Stimulated activated CD4-positive, alpha-beta T cell treated with anti-CD3 and anti-CD28 coated beads, TNF-alpha, amount 100 ng/mL, for 1 hour (primary cell): ENCODE data around the gene C14orf180.

ENCODE experiments used
- DNase-seq, 3 donors: peaks; one replicate each; pipeline ENCODE4 v3.0.0-alpha.2; 2020; ENCODE audit warnings: low read depth in 3 of 3, low spot score in 1 of 3

Gene C14orf180

DNA sequence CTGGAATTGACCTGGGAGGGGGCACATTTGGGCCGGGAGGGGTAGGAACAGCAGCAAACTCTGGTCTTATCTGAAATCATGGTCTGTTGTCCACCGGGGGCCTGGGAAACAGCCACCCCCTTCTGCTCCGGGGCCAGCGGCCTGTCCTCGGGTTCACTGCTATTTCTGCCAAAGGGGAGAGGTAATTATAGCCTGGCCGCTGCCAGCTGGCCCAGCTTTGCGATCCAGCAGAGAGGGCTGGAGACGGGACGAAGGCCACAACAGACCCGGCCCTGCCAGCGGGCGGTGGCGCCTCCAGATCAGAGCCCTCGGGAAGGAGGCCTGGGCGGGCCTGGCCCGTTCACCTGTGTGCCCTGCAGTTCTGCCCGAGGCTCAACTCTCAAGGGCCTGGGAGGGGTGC, at the start of gene C14orf180:
Gene C14orf180, plus strand, starts transcription at position 258 of the 400 bp plus-strand sequence. CDS start 6,667 bp downstream, outside the sequence.
- no peak for DNase-seq

DNA sequence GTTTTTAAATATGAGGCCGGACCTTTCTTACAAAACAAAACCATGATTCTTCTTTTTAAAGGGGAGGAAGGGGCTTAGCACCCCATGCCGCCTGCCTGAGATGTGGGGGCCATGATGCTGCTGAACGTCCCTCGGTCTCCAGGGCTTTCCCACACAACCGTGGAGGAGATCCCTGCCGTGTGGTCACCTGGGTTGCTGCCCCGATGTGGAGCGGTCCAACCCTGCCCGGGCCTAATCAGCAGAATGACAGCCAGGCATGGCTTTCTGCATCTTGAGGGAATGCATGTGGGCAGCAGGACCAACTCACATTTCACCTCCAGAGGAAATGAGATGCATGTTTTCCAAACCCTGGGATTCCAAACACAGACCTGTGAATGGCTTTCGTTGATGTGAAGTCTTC, 48.9 kb upstream of the C14orf180 start:
- DNase-seq: no peak

DNA sequence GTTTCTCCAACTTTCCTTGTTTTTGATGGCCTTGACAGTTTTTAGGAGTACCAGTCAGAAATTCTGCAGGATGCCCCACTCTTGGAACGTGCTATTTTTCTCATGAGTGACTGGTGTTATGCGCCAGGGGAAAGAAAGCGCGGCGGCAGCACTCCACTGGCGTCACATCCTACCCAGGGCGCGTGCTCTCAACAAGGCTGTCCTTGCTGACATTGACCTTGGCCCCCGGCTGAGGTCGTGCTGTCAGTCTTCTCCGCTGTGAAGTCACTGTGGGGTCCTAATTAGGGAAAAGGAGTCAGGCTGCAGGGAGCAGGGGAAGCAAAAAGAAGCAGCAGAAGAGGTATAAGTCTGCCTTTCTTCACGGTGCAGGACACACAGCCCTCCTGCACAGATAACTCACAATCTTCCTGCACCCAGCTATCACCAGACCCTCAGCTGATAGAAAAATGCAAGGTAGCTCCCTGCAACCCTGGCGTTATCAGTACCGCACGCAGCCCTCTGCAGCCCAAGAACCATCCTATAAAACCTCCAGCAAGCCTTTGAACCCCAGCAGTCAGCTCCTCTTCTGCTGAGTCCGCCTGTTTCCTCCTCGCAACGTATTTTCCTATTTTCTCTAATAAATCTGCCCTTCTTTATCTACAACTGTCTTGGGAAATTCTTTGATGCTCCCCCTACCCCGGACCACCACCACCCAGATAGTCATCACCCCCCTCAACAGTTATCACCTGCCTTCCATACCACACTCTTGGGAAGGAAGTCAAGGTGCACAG, 48.0 kb upstream of the C14orf180 start:
- no peak for DNase-seq

DNA sequence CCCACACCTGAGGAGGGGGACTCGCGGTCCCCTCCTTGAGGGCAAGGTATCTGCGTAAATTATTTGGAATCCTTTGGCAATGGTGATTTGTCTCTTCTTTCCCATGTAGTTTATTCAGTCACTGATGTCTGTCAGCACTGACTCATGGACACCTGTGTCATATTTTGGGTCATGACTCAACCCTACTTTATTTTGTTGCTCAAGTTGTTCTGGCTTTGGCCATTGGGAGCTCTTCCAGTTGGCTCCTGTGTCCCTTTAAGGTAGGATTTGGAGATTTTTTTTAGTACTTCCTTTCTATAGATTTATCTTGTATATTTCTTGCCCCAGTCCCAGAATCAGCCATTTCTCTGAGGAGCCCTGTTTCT, 47.4 kb upstream of the C14orf180 start:
- DNase-seq: no peak

DNA sequence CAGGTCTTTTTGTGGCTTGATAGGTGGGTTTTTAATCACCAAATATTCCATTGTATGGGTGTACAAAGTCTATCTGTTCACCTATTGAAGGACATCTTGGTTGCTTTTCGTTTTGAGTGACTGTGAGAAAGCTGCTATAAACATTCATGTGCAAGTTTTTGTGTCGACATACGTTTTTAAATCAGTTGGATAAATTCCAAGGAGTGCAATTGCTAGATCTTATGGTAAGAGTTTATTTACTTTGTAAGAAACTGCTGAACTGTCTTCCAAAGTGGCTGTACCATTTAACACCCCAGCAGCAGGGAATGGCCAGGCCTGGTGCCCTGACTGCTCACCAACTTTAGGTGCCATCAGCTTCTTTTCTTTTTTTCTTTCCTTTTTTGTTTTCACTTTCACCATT, 45.5 kb upstream of the C14orf180 start:
- no peak for DNase-seq

DNA sequence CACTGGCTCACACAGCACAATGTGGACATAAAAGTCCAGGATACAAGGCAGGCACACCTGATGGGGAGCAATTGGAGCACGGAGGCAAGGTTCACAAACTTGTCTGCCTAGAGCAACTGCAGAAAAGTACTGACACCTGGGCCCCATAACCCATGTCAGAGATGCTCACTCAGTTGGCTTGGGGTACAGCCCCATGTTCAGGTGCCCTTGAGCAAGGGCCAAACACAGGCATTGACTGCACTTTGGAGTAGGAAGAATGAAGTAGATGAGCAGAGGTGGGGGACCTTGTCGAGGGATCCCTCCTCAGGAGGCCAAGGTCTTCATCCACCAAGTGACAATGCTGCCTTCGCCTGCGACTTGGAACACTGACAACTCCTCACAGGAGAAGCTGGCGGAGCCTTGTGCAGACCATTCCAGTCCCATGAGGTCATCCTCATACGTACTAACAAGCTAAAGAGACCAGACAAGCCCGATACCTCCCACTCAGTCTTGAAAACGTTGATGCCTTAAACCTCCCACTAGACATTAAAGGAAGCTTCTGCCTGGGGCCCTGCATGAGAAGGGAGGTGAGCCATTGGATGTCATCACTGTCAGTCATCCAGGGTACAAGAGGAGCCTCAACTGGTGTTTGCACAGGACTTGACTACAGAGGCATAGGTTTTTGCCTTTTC, 42.5 kb upstream of the C14orf180 start:
- no peak for DNase-seq

DNA sequence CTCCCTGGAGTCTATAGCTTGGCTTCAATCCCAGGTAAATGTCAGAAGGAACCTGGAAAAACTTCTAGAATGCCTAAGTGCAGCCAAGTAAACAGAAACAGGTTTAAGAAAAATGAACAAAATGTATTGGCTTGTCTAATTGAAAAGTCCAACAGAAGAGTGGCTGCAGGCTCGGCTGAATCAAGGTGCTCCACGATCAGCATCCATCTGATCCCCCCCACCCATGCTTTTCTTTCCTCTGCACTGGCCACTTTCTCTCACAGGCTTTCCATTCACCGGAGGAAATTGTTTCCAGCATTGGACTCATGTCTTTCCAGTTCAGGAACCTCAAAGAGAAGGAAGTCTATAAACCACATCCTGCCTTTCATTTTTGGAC, 42.0 kb upstream of the C14orf180 start:
- DNase-seq: no peak

DNA sequence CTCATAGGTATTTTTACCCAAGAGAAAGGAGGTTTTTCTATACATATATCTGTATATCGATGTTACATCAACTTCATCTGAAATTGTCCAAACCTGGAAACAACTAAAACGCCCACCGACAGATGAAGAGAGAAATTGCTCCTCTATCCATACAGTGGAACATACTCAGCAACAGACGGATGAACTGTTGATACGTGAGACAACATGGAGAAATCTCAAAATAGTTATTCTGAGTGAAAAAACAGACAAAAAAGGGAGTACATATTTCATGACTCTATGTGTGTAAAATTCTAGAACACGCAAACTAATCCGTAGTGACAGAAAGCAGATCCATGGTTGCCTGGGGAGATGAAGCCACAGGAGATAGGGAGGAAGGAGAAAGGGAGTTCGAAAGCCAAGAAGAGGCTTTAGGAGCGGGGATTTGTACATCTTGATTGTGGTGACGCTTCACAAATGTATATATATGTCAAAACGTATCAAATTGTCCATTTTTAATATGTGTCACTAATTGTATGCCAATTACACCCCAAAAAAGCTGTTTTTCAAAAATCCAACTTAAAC, 37.6 kb upstream of the C14orf180 start:
- DNase-seq: no peak

DNA sequence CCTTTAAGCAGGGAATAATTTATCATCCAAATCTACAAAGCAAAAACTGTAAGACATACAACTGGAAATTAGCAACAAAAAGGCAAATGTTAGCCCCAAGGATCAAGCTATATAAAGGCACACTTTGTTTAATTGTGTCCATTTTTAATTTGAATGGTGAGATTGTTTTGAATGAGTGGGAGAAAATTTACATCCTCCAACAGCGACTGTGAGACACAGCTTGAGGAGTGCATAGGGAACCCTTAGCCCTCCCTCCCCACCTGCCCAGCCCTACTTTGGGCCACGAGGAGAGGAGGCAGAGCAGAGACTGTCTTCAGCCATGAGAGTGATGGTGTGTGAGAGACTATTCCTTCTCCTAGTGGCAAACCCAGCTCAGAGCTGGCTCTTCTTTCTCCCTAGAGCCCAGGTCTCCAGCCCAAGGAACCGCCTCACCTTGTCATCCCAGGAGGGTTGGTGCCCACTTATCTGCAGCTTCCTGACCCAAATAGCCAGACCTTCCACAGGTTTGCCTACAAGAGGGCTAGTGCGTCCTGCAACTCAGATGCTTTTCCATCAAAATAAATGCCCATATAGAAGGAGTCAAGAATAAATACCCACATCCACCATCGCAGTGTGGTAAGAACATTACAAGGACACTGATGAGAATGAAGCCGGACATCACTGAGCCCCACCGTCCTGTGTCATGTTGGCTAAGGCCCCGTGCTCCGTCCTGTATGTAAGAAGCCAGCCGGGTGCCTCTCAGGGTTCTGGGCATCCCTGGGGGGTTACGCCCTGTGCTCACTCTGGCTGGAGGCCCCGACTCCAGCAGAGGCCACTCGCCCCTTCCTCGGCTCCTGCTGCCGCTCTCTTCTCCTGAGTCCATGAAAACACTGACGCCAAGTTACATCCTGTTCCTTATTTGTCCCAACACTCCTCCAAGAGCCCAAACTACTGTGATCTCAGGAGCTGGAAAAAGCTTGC, 36.4 kb upstream of the C14orf180 start:
- DNase-seq: no peak

DNA sequence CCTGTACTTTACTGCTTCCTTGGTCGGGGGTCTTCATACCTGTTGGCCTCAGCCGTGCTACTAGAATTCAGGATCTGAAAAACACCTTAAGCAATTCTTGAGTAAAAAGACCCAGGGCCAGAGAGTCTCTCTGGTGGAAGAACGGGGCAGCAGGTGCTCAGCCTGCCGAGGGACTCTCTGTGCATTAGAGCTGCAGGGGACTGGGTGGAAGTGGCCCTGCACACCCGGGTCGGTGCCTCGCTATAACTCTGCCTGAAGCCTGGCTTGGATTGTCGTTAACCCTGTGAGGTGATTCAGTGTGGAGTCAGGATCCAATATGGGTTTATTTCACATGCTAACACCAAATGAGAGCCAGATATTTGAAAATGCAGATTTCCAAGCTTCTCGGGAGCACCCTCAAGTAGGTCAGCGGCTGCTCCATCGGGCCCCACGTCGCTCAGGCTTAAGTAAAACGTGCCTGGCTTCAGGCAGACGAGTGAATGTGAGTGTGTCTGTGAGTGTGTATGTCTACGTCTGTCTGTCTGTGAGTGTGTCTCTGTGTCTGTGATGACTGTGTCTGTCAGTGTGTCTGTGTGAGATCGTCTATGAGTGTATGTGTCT, 35.1 kb upstream of the C14orf180 start:
- no peak for DNase-seq

DNA sequence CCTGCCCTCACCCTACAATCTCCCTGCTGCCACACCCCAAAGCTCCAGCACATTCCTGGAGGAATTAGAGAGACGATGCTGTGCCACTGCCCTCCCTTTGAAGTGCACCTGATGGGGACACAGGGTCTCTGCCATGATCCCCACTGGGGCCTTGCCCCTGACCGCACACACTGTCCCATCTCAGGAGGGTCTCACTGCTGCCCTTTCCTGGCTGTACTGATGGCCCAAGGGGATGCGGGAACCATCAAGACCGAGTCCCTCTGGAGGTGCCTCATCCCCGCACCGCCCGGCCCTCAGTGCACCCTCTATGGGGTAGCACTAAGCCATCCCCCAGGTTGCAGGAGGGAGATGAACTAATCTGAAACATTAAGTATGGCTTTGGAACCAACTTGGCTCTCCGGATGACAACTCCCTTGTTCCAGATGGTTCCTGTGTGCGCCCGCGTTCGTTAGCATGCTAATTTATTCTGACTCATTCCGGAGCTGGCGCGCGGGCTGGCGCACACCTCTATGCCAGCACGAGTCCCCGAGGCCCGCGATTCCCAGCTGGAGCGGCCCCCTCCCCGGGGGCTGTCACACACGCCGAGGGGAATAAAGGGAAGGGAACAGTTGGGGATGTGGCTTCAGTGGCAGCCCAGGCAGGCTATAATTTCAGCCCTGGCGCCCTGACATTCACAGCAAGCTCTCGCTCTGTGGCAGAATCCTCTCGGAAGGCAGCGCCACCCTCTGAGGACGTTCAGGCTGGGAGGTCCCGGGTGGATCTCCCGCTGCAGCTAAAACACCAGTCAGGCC, 34.2 kb upstream of the C14orf180 start:
- no peak for DNase-seq

DNA sequence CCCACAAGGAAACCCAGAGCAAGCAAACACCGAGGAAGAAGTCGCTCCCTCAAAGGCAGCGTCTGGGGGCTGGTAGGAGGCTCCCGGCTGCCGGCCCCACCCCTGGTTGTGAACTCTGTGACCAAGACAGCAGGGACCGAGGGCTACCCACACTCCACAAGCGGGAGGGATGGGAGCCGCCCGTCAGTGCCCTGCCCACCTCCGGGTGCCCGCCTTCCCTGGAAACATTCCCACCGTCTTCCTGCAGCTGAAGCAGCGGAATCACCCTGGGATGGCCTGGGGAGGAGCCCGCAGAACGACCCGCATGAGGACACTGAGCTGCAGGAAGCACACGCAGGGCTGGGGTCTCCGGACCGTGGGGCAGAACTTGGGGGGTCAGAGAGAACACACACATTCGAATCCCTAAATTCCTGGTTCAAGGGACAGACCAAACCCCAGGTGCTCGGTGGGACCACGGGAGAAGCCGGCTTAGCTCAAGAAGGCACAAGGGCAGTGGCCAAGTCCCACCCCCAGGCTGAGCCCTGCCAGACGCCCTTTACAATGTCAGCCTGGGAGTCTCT, 33.5 kb upstream of the C14orf180 start:
- DNase-seq: no peak

DNA sequence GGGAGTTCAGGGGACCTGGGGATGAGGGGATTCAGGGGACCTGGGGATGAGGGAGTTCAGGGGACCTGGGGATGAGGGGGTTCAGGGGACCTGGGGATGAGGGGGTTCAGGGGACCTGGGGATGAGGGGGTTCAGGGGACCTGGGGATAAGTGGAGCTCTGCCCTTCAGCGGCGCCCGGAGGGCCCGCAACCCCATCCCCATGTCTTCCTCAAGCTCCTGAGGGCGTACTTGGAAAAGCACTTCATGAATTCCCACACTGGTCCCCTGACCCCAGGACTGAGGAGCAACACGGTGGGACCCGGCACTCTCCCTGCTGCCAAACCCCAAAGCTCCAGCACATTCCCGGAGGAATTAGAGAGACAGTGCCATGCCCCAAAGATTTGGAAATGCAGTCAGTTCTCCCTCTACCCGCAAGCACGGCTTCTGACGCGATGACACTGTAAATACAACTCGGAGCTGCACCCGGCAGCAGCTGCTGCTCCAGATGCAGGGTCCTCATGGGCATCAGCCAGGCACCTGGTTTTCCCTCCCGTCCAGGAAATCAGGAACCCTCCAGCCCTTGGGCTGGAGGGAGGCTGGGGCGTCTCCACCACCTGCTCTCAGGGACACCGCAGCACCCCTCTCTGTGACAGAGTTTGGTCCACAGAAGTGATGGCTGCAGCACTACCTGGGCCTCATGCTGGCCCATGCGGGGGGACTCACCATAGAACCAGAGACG, 32.8 kb upstream of the C14orf180 start:
- DNase-seq: no peak

DNA sequence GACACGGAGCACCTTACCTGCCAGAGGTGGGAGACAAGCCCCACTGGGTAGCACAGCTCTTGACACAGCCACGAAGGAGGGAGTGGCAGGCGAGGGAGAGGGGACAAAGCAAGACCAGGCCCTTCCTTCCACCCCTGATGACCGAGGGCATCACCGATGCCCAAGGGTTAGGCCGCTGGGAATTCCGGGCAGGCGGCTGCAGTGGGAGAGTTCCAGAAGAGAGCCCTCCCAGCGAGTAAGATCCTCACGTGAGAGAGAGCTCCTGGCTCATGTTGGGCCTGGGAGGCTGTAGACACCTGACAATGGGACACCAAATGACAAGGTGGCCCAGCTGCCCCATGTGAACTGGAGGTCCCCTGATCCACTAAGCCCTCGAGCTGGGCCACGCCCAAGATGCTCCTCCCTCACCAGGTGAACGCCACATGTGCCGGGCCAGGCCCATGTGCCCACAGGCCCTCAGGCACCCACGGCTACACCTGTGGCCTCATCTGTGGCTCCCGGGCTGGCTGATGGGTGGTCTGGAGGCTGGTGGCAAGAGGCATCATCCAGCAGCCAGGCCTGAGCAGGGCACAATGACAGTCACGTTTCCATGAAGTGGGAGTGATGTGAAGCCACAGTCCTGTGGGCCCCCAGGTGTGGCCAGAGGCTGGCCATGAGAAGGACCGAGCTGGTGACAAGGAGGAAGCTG, 32.1 kb upstream of the C14orf180 start:
- DNase-seq: no peak

DNA sequence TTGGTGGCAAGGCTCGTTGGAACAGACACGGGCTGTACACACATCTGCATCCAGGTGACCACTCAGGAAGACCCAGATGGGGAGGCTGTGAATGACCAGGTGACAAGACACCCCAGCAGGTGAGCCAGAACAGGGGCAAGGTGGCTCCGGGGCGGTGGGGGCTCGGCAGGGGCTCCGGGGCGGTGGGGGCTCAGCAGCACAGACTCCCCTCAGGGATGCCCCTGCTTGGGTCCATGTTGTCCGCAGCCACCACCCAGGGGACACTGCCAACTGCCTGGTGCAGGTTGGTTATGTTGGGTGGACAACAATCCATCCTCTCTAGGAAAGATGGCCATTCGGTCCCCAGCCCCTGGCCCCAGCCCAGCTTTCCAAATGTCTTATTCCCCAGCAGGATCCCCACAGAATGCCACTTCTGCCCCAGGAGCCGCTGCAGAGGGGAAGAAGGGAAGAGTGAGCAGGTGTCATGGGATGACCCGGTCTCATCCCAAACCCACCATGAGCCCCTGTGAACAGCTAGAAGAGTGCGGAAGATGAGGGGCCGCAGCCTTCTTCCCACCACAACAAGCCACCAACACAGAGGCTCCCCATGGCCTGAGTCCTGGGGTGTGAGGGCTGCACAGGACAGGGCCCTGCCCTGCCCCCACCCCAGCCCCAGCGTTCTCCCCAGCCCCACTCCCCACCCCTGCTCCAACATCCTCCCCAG, 31.4 kb upstream of the C14orf180 start:
- no peak for DNase-seq

DNA sequence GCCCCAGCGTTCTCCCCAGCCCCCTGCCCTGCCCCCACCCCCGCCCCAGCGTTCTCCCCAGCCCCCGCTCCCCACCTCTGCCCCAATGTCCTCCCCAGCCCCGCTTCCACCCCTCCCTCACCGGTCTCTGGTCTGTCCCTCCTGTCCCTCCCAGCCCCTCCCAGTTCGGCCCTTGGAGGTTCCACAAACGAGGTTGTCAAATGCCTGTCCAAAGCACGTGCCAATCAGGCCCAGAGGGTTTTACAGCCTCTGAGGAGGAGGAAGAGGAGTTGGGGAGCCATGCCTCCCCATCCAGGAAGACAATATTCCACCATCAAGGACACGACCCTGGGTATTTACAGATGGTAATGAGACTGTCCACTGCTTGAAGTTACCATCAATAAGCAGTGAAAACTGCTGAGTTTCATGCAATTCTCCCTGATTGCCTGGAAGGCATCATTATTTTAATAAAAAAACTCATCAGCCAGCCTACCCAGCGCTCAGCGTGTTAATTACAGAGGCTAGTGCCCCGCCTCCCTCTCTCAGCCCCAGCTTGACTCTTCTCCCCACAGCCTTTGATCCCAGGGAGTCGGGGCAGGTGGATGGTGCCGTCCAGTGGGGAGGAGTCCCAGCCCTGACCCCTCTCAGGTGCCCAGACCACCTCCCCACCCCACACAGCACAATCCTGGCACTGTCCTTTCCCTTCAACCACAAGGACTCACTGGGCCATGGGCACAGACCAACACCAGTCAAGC, 30.6 kb upstream of the C14orf180 start:
- no peak for DNase-seq
